NCI-H2081 (cell line): ENCODE results near the gene MAP2K6.
A peak's percentile ranks its signal among the peaks of the same experiment; 100 is the strongest.

Experiments used
- DNase-seq, 2 experiments: peaks; one replicate each; lab custom pipeline; 2025; lab: John Stamatoyannopoulos, UW

MAP2K6 gene

DNA sequence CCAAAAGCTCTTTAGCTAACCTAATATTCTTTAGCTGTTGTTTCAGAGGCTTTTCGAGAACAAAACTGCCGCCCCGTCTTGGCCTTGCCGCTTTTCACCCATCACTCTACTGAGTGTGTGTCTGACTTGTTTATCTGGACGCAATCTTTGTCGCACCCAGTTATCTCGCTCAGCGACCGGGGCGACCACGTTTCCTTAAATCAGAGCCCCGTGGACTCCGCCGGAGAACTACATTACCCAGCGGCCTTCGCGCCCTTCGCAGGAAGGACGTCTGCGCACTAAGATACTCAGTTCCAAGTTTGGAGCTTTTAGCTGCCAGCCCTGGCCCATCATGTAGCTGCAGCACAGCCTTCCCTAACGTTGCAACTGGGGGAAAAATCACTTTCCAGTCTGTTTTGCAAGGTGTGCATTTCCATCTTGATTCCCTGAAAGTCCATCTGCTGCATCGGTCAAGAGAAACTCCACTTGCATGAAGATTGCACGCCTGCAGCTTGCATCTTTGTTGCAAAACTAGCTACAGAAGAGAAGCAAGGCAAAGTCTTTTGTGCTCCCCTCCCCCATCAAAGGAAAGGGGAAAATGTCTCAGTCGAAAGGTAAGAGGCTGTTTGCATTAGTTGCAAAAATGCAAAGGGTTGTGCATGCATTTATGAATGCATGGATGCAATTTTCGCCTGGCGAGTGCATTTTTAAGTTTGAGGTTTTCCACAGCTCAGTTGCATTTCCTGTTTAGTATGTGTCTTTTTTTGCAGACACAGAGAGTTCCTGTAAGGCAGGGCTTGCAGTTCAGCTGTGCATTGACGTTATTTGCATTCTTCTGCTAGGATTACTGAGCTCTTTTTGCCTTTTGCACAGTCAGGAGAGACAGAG lies at the start of gene MAP2K6:
Gene MAP2K6, plus strand, starts transcription at position 290 of the 867 bp plus-strand sequence. Its CDS starts 288 bp downstream, at position 578.
- DNase-seq: peak; percentile 83 to 89

GRCh38 chr17:69367298-69367697 lies 47.2 kb upstream of the MAP2K6 start:
- DNase-seq: no peak

DNA sequence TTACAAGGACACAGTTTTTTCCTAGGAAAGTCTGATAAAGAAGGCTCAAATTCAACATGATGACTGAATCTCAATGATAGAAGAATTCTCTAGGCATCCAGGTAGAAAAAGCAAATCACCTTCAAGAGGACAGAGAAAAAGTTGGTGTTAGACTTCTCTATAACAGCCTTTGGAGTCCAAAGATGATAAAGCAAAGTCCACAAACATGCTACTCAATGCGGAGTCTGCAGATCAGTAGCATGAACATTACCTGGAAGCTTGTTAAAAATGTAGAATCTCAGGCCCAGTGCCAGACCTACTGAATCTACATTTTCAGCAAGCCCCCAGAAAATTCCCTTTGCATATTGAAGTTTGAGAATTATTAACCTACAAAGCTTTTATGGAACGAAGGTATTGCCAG lies 41.4 kb upstream of the MAP2K6 start:
- DNase-seq: no peak

DNA sequence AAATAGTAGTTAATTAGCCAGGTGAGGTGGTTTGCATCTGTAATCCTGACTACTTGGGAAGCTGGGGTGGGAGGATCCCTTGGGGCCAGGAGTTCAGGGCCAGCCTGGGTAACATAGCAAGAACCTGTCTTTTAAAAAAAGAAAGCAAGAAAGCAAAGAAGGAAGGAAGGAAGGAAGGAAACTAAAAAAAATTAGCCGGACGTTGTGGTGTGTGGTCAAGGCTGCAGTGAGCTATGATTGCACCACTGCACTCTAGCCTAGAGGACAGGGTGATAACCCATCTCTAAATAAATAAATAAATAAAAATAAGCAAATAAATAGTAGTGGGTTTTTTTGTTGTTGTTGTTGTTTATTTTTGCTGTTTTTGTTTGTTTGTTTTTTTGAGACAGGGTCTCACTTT lies 39.3 kb upstream of the MAP2K6 start:
- DNase-seq: no peak

DNA sequence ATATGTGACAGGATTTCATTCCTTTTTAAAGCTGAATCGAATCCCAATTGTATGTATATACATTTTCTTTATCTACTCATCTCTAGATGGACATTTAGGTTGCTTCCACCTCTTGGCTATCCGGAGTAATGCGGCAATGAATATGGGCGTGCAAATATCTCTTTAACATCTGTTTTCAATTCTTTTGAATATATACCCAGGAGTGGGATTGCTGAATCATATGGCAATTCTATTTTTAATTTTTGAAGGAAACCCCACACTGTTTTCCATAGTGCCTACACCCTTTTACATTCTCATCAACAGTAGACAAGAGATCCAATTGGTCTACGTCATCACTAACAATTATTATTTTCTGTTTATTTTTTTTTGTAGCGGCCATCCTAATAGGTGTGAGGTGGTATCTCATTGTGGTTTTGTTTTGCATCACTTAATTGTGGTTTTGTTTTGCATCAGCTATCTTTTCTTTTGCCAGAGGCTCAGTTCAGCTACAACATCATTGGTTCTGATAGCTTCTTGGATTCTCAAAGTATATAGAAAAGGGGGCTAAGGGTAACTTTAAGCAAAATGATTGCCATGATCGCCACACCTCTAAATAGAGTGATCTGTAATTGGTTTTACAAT lies 25.6 kb upstream of the MAP2K6 start:
- no peak for DNase-seq

- no peak for DNase-seq
Measured at GRCh38 chr17:69390795-69391501, 23.5 kb upstream of the MAP2K6 start.

GRCh38 chr17:69401251-69401650 lies 13.2 kb upstream of the MAP2K6 start:
- no peak for DNase-seq

- no peak for DNase-seq
Measured at GRCh38 chr17:69402052-69402451, 12.4 kb upstream of the MAP2K6 start.

DNA sequence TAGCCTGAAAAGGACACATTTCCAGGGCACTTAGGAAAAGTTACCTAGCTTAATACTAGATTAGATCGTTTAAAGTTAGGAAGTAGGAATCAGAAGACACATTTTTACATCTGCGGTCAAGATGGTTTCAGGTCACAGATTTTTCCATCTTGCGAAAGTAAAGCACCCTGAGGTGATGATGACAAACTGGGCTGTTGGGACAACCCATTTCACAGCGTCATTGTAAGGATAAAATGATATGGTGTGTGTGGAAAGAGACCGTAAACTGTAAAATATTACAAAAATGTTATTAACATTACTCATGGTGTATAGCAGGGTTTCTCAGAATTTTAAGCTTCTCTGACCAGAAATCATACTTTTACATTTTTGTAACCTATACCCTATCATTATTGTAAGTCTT lies 10.1 kb upstream of the MAP2K6 start:
- DNase-seq: no peak

DNA sequence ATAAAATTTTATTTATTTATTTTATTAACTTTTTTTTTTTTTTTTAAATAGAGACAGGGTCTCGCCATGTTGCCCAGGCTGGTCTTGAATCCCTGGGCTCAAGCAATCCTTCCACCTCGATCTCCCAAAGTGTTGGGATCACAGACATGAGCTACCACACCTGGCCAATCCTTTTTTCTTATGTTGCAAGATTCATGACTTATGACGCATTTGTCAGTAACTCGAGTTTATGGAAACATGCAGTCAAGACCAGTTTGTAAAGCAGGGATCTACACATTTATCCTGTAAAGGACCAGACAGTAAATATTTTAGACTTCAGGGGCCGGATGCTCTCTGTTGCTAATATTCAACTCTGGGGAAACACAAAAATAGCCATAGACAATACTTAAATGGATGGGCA lies 9.4 kb upstream of the MAP2K6 start:
- DNase-seq: no peak

DNA sequence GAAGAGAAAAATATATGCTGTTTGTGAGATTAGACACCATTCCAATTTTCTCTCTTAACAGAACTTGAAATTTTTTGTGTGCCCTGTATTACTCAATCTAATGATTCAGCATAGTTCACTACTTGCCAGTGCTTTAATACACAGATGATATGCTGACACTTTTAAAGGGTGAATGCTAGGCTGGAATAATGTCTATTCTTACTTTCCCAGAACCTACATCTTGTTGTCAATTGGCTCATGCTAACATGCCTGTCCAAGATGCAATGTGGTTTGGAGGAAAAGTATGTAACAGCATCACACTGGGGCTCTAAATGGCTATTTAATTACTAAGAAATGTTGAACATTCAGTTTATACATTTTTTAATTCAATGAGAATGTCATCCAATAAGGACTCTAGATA lies 7.6 kb upstream of the MAP2K6 start:
- DNase-seq: no peak

GRCh38 chr17:69407759-69408158 lies 6.7 kb upstream of the MAP2K6 start:
- DNase-seq: no peak

GRCh38 chr17:69410671-69411070 lies 3.8 kb upstream of the MAP2K6 start:
- DNase-seq: no peak

DNA sequence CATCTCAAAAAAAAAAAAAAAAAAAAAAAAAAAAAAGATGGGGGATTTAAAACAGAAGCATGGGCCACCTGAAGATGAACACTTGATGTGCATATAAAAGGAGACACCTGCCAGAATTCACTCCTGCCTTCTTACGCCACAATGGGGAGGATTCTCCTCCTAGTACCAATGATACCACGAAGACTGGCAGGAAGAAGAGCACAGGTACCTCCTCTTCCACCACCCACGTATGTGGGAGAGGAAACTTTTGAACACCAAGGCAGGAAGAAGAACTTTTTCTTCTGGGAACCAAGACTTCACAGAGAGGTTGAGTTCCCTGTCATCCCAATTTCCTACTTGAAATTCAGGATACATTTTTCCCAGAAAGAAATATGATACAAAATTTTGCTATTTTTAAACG lies 2.7 kb upstream of the MAP2K6 start:
- DNase-seq: no peak

- no peak for DNase-seq
Measured at GRCh38 chr17:69412251-69412671, 2.2 kb upstream of the MAP2K6 start.

- DNase-seq: no peak
Measured at GRCh38 chr17:69415431-69415830, 934 bp downstream of the MAP2K6 start.

DNA sequence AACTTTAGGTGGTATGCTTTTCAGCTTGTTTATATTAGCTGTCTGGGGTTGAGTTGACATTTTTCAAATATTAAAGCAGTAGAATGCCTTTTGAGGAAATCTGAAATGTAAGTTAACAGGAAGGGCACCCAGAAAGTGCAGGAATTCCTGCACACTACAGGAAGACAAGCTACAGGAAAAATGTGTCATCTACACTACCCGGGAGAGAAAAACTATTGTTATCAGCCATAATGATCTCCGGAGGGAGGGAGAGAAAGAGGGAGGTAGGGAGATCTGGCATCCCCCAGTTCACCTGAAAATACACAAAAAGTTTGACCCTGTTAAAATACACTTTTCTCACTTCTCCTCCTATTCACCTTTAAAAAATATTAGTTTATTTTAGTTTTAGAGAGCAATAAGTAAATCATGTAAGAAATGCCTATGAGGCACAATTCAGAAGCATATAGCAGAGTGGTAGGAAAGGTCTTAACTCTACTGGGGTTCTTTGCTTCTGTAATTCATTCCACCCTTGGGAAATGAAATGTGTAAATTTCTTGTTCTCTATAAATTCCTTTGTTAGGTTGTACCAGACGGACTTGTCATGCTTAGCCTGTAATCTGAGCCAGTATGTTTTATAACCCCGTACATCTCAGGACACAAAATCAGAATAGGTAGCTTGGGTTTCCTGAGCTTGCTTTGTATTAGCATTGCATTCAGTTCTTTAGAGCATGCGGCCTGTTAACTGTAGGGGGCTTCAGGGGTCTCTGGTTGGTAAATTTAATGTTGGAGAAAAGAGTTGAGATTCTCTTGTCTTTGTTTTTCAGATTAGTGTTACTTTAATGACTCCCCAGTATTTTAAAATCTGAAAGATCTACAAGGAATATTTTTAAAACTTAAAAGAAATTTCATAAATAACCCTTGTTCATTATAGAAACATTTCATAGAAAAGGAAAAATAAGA lies 3.3 kb downstream of the MAP2K6 start:
- no peak for DNase-seq

GRCh38 chr17:69418535-69418934 lies 4.0 kb downstream of the MAP2K6 start:
- DNase-seq: no peak

DNA sequence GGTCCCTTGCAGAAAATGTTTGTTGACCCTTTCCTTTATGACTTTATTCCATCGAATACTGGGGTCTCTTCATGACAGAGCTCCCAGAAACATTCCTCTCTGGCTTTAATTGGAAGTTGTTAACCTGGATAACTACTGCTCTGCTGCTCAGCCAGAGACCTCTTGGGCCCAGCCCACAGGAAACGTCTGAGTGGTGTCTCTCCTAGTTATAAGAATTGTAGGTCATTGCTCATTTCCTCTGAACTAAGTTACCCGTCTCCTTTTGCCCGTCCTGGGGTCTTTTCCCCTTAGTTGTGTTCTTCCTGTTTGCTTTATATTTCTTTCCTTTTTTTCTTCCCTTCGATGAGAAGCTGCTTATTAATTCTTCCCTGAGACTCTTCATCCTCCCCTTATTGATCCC lies 9.0 kb downstream of the MAP2K6 start:
- DNase-seq: no peak

DNA sequence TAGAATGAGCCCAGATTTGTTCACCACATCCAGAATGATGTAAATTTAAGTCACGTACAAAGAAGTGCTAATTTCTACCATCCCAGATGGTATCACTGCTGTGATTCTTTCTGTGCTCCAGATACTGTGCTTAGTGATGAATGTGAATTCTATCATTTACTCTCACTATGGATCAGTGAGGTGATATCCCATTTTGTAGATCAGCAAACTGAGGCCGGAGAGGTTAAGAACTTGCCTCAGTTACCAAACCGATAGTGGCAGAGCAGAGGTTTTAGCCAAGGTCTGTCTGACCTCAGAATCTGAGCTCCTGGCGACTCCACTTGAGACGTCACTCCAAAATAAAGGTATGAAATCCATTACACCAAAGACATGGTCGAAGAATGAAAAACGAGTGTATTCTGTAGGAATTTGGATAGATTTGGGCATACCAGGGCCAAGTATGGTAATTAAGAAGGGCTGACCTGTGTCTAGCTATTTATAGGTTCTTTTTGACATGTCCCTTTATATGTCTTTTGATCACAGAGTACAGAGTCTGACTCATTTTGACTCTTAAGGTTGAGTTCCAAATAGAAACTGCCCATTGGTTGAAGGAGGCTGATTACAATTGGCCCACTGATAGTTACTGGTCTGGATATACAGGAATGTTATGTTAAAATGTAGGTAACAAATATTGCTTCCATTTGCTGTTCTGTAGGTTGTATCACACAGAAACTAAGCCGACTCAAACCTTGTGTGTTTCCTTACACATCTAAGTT lies 10.0 kb downstream of the MAP2K6 start:
- DNase-seq: no peak

DNA sequence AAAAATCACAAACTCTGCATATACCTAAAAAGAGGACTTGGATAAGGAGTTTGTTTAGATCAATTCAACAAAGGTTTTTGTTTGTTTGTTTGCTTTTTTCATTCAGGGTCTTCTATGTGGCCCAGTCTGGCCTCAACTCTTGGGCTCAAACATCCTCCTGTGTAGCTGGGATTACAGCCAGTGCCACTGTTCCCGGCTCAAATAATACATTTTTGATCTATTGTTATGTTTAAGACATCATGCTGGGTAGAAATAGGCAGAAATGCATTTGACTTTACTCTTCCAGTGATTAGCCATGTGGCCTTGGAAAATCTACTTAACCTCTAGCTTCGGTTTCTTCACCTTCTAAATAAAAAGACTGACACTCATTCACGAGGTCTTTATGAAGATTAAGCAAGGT lies 11.5 kb downstream of the MAP2K6 start:
- no peak for DNase-seq
